Thoracic aorta (tissue), 2 donors: ENCODE results near the gene MBD6. TPM values are rescaled to one million over a fixed set of nuclear protein-coding genes. Genes with fewer than 3 reads are reported as not detected.
"Not testable (repeated sequence)": the region's sequence is repeated elsewhere in the genome, so short reads cannot be mapped to it uniquely, and the experiment has no call there.

Experiments used
- ATAC-seq: fragments of 150-250 bp; one replicate; pipeline ENCODE4 v1.8.0; 2017; ENCODE audit warnings: low read depth; ENCODE audit not compliant: insufficient number of reproducible peaks, low FRiP score
- DNase-seq: peaks from one replicate; pipeline ENCODE4 v3.0.0-alpha.2; 2020; ENCODE audit warnings: low spot score
- H3K27ac ChIP-seq, 2 donors: fragments of 200-600 bp; sonication (generic); 1 replicate in 1 of 2; 2 replicates in 1 of 2; pipeline ENCODE4 v1.5.1; 2016; ENCODE audit warnings: mild to moderate bottlenecking in 2 of 2, moderate library complexity in 2 of 2
- H3K27me3 ChIP-seq: fragments of 200-600 bp; sonication (generic); replicated peaks from 2 replicates; pipeline ENCODE4 v1.6.0; 2016; ENCODE audit warnings: mild to moderate bottlenecking; ENCODE audit not compliant: insufficient read depth
- H3K36me3 ChIP-seq: fragments of 200-600 bp; sonication (generic); one replicate; pipeline ENCODE4 v1.5.1; 2016
- H3K4me1 ChIP-seq, 2 donors: fragments of 200-600 bp; sonication (generic); 1 replicate in 1 of 2; 2 replicates in 1 of 2; pipeline versions ENCODE4 v1.5.1 to v1.6.0; 2016; ENCODE audit warnings: low read depth in 2 of 2, mild to moderate bottlenecking in 1 of 2; ENCODE audit not compliant: control insufficient read depth in 1 of 2
- H3K4me3 ChIP-seq: fragments of 200-600 bp; sonication (generic); 2 replicates; pipeline ENCODE4 v1.5.1; 2016; ENCODE audit warnings: mild to moderate bottlenecking
- H3K9me3 ChIP-seq: fragments of 200-600 bp; sonication (generic); 2 replicates; pipeline ENCODE4 v1.5.1; 2016
- CTCF ChIP-seq: fragments of 200-600 bp; sonication (generic); IDR thresholded peaks from one replicate; pipeline ENCODE4 v1.5.1; 2019; ENCODE audit warnings: antibody characterized with exemption
- total RNA-seq, 2 donors: library from RNA; depleted of rRNA; stranded (reverse); fragments of >200 nt; gene quantifications; one replicate each; pipeline versions ENCODE4 v1.1.0 to v1.2.3, GENCODE V29; 2016

The MBD6 gene
- total RNA-seq, 2 donors from 2014 or later, result 39.2 to 54.3 TPM

- H3K36me3 ChIP-seq, result no peaks in the 10 kb centered on the region
- no peak for ATAC-seq
- DNase-seq, result no peak
- H3K27ac ChIP-seq, result no peak overlapping the region
- no peak overlapping the region for H3K4me3 ChIP-seq
- H3K9me3 ChIP-seq, result no peaks in the 10 kb centered on the region
- TF ChIP-seq CTCF, result no peak
- H3K4me1 ChIP-seq, result no peaks in the 10 kb centered on the region
- H3K27me3 ChIP-seq, result no peaks in the 10 kb centered on the region
These were observed 40.7 kb downstream of the MBD6 start for GRCh38 chr12:57563358-57563757.

GRCh38 chr12:57564178-57564740 lies 41.6 kb downstream of the MBD6 start:
- Histone ChIP-seq H3K4me3 (no peak overlapping the region), H3K27me3 (no peaks in the 10 kb centered on the region), H3K9me3 (no peaks in the 10 kb centered on the region), H3K4me1 (no peaks in the 10 kb centered on the region), H3K27ac (no peak overlapping the region), H3K36me3 (no peaks in the 10 kb centered on the region)
- no peak for TF ChIP-seq CTCF
- ATAC-seq (no peak), DNase-seq (no peak)

GRCh38 chr12:57568838-57569237 lies 46.2 kb downstream of the MBD6 start:
- DNase-seq, result no peak
- H3K36me3 ChIP-seq, result no peaks in the 10 kb centered on the region
- H3K9me3 ChIP-seq, result no peaks in the 10 kb centered on the region
- no peak for TF ChIP-seq CTCF
- no peaks in the 10 kb centered on the region for H3K4me1 ChIP-seq
- H3K4me3 ChIP-seq, result no peak overlapping the region
- no peaks in the 10 kb centered on the region for H3K27me3 ChIP-seq
- H3K27ac ChIP-seq, result no peak overlapping the region
- no peak for ATAC-seq

DNA sequence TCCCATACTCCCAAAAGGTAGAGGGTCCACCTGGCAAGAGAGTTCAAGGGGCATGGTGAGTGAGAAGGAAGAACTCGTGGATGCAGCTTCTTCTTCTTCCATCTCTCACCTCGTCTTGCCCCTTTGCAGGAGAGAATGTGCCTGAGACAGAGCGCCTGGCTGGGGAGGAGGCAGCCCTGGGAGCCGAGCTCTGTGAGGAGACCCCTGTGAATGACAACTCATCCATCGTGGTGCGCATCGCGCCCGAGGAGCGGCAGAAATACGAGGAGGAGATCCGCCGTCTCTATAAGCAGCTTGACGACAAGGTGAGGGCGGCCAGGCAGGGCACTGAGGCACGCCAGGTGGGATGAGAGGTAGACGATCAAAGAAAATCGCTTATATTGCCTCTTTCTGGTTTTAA lies 47.2 kb downstream of the MBD6 start:
- Histone ChIP-seq H3K36me3 (no peaks in the 10 kb centered on the region), H3K4me3 (no peak overlapping the region), H3K27me3 (no peaks in the 10 kb centered on the region), H3K27ac (no peak overlapping the region), H3K9me3 (no peaks in the 10 kb centered on the region), H3K4me1 (no peaks in the 10 kb centered on the region)
- ATAC-seq (no peak), DNase-seq (no peak)
- TF ChIP-seq CTCF, result no peak

- H3K36me3 ChIP-seq, H3K27ac ChIP-seq, H3K4me1 ChIP-seq, H3K9me3 ChIP-seq, H3K4me3 ChIP-seq, H3K27me3 ChIP-seq, DNase-seq, ATAC-seq: not testable (repeated sequence)
These were observed 47.8 kb downstream of the MBD6 start for GRCh38 chr12:57570438-57570837.
